ENCODE data around the gene STK32B.

The STK32B gene

DNA sequence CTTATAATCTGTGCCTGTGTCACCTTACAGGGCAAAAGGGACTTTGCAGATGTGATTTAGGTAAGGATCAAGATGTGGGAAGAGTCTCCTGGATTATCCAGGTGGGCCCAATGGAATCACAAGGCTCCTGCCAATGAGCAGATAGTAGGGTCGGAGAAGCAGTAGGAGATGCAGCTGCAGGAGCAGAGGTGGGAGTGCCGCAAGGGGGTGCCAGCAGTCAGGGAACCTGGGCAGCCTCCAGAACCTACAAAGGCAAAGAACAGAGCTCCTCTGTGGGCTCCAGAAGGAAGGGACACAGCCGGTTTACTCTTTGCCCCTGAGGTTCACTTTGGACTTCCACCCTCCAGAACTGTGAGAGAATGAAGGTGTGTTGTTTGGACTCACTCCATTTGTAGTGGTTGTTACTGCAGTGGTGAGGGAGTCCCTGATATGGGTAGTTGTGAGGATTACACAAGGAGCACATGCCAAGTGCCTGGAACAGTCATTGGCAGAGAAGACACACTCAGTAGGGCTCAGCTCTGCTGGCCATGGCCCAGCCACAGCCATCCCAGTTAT is 338.6 kb downstream of the STK32B start:
- Histone ChIP-seq H3K4me1 (no peaks in the 10 kb centered on the region), H3K9ac (no peak overlapping the region), H3K4me2 (ENCODE audit: low read length) (no peak overlapping the region), H2AFZ (no peak overlapping the region), H3K27me3 (ENCODE audit: control insufficient read depth, insufficient read depth, low read length) (no peaks in the 10 kb centered on the region), H3K27ac (no peak overlapping the region), H3K79me2 (no peaks in the 10 kb centered on the region), H3K9me3 (ENCODE audit: control insufficient read depth, low read length) (no peaks in the 10 kb centered on the region), H3K4me3 (ENCODE audit: low read depth, low read length) (no peak overlapping the region), H3K36me3 (ENCODE audit: control insufficient read depth, insufficient read depth, low read length) (no peaks in the 10 kb centered on the region)
- TF ChIP-seq, protein P1, sequence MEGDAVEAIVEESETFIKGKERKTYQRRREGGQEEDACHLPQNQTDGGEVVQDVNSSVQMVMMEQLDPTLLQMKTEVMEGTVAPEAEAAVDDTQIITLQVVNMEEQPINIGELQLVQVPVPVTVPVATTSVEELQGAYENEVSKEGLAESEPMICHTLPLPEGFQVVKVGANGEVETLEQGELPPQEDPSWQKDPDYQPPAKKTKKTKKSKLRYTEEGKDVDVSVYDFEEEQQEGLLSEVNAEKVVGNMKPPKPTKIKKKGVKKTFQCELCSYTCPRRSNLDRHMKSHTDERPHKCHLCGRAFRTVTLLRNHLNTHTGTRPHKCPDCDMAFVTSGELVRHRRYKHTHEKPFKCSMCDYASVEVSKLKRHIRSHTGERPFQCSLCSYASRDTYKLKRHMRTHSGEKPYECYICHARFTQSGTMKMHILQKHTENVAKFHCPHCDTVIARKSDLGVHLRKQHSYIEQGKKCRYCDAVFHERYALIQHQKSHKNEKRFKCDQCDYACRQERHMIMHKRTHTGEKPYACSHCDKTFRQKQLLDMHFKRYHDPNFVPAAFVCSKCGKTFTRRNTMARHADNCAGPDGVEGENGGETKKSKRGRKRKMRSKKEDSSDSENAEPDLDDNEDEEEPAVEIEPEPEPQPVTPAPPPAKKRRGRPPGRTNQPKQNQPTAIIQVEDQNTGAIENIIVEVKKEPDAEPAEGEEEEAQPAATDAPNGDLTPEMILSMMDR (IDR thresholded peaks at IDR 0.05): no peak

DNA sequence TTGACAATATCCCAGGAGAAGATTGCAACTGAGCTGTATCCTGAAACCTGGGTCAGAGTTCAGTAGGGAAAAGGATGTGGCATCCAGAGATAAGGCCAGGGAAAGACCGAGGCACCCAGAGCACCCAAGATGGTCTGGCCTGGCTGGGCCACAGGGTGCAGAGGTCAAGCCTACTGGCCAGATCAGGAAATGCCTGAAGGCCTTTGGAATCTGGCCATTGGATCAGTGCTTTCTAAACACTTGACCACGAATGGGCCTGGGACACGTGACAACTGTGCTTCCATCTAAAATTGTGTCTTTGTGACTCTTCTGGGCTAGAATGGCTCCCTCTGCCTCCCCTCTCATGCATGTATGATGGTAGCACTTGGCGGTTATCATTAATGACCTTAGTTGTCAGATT is 340.2 kb downstream of the STK32B start:
- Histone ChIP-seq H3K36me3 (ENCODE audit: control insufficient read depth, insufficient read depth, low read length) (no peaks in the 10 kb centered on the region), H3K4me1 (no peaks in the 10 kb centered on the region), H3K4me2 (ENCODE audit: low read length) (no peak overlapping the region), H3K79me2 (no peaks in the 10 kb centered on the region), H3K4me3 (ENCODE audit: low read depth, low read length) (no peak overlapping the region), H3K27ac (no peak overlapping the region), H3K27me3 (ENCODE audit: control insufficient read depth, insufficient read depth, low read length) (no peaks in the 10 kb centered on the region), H2AFZ (no peak overlapping the region), H3K9ac (no peak overlapping the region), H3K9me3 (ENCODE audit: control insufficient read depth, low read length) (no peaks in the 10 kb centered on the region)
- TF ChIP-seq, protein P1 (IDR thresholded peaks at IDR 0.05): no peak

DNA sequence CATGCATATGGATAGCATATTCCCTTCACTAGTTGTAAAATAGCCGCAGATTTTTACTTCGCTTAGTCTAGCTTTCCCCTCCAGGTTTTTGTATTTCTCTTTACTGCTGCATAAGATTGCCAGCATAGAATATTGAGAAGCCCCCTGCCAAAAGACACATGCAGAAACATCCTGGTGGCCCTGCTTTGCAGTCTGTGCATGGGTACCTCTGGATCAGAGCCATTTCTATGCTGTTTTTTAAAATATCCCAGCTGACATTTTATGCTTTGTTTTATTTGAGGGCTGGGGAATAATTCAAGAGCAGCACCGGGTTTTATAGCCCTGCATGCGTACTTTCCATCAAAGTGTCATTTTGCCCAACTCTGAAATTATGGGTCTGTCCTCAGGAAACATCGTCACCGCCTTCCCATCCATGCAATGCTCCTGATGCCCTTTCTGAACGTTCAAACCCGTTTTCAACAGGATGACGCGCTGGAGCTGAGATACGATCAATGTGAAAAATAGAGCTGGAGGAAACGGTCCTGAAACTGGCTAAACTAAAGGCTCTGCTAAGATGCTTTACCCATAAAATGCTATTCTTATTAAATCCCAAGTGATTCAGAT is 342.7 kb downstream of the STK32B start:
- Histone ChIP-seq H2AFZ (no peak overlapping the region), H3K4me3 (ENCODE audit: low read depth, low read length) (no peak overlapping the region), H3K27ac (no peak overlapping the region), H3K4me1 (no peaks in the 10 kb centered on the region), H3K36me3 (ENCODE audit: control insufficient read depth, insufficient read depth, low read length) (no peaks in the 10 kb centered on the region), H3K79me2 (no peaks in the 10 kb centered on the region), H3K9ac (no peak overlapping the region), H3K27me3 (ENCODE audit: control insufficient read depth, insufficient read depth, low read length) (no peaks in the 10 kb centered on the region), H3K9me3 (ENCODE audit: control insufficient read depth, low read length) (no peaks in the 10 kb centered on the region), H3K4me2 (ENCODE audit: low read length) (no peak overlapping the region)
- TF ChIP-seq, protein P1 (IDR thresholded peaks at IDR 0.05): no peak

DNA sequence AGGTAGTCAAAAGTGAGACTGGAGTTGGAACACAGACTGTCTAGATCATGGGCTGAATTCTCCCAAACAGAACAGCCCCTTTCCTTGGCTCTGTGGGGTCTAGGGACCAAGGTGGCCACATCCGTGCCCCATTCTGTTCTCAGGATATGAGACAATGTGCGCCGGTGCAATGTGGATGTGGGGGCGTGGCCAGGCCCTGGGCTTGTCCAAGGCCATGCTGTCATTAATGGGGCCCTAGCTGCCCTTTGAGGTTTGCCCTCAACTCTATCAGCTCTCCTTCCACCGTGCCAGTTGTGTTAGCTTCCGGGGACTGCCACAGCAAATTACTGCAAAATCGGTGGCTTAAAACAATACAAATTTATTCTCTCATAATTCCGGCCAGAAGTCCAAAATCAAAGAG is 344.5 kb downstream of the STK32B start:
- H3K27me3 ChIP-seq (ENCODE audit: control insufficient read depth, insufficient read depth, low read length): no peaks in the 10 kb centered on the region
- no peaks in the 10 kb centered on the region for H3K4me1 ChIP-seq
- no peaks in the 10 kb centered on the region for H3K79me2 ChIP-seq
- H3K9ac ChIP-seq: no peak overlapping the region
- H3K36me3 ChIP-seq (ENCODE audit: control insufficient read depth, insufficient read depth, low read length): no peaks in the 10 kb centered on the region
- H3K4me2 ChIP-seq (ENCODE audit: low read length): no peak overlapping the region
- H3K9me3 ChIP-seq (ENCODE audit: control insufficient read depth, low read length): no peaks in the 10 kb centered on the region
- TF ChIP-seq, protein P1 (IDR thresholded peaks at IDR 0.05): no peak
- no peak overlapping the region for H3K4me3 ChIP-seq (ENCODE audit: low read depth, low read length)
- no peak overlapping the region for H3K27ac ChIP-seq
- no peak overlapping the region for H2AFZ ChIP-seq

DNA sequence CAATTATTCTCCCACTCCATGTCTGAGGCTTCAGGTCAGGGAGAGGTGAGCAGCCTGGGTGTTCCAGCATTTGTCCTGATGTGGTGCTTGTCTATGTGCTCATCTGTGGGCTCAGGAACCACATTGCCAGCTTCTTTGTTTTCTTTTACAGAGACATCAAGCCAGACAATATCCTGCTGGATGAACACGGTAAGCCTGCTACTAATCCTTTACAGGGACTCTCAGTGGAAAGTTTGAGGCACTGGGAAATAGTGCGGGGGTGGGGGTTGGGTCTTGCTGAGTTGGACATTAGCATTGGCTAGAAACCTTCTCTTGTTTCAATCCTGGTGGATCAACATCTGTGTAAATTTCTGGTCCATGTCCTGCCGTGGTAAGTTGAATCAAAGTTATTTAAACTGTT is 346.8 kb downstream of the STK32B start:
- no peak overlapping the region for H3K4me3 ChIP-seq (ENCODE audit: low read depth, low read length)
- H3K27me3 ChIP-seq (ENCODE audit: control insufficient read depth, insufficient read depth, low read length): no peaks in the 10 kb centered on the region
- TF ChIP-seq, protein P1 (IDR thresholded peaks at IDR 0.05): no peak
- no peak overlapping the region for H2AFZ ChIP-seq
- H3K4me2 ChIP-seq (ENCODE audit: low read length): no peak overlapping the region
- no peaks in the 10 kb centered on the region for H3K4me1 ChIP-seq
- no peaks in the 10 kb centered on the region for H3K36me3 ChIP-seq (ENCODE audit: control insufficient read depth, insufficient read depth, low read length)
- no peaks in the 10 kb centered on the region for H3K9me3 ChIP-seq (ENCODE audit: control insufficient read depth, low read length)
- no peaks in the 10 kb centered on the region for H3K79me2 ChIP-seq
- no peak overlapping the region for H3K27ac ChIP-seq
- H3K9ac ChIP-seq: no peak overlapping the region
